Esophagus squamous epithelium (tissue), 5 donors: ENCODE results near the gene HPSE2. TPM values are rescaled to one million over a fixed set of nuclear protein-coding genes. Genes with fewer than 3 reads are reported as not detected.

ENCODE experiments used
- DNase-seq: peaks from one replicate; lab custom pipeline; 2025; lab: John Stamatoyannopoulos, UW
- H3K27ac ChIP-seq, 4 donors: fragments of 200-600 bp; sonication (generic); one replicate each; pipeline ENCODE4 v1.5.1; 2016 to 2019; ENCODE audit warnings: mild to moderate bottlenecking in 1 of 4
- H3K27me3 ChIP-seq, 4 donors: fragments of 200-600 bp; sonication (generic); 1 replicate in 3 of 4; 2 replicates in 1 of 4; pipeline versions ENCODE4 v1.5.1 to v1.6.0; 2017 to 2021; ENCODE audit warnings: antibody characterized with exemption in 1 of 4
- H3K36me3 ChIP-seq, 3 donors: fragments of 200-600 bp; sonication (generic); one replicate each; pipeline ENCODE4 v1.5.1; 2016 to 2019
- H3K4me1 ChIP-seq, 3 donors: fragments of 200-600 bp; sonication (generic); one replicate each; pipeline ENCODE4 v1.5.1; 2017 to 2019
- H3K4me3 ChIP-seq, 4 donors: fragments of 200-600 bp; sonication (generic); 1 replicate in 3 of 4; 2 replicates in 1 of 4; pipeline ENCODE4 v1.5.1; 2016 to 2019; ENCODE audit warnings: mild to moderate bottlenecking in 2 of 4, moderate library complexity in 1 of 4
- H3K9me3 ChIP-seq, 3 donors: fragments of 200-600 bp; sonication (generic); one replicate each; pipeline ENCODE4 v1.5.1; 2016 to 2019
- POLR2A ChIP-seq, 4 donors: fragments of 450-650 bp; IDR thresholded peaks; one replicate each; pipeline ENCODE4 v1.6.1; 2017; ENCODE audit warnings: antibody characterized with exemption in 4 of 4, mild to moderate bottlenecking in 4 of 4, moderate library complexity in 3 of 4
- WGBS, 2 donors: methylation state at CpG; one replicate each; pipeline ENCODE4 v1.1.5; 2018; 5-methylcytosine and 5-hydroxymethylcytosine counted together
- intact Hi-C: fragments of 100-400 bp; cut with DNase I; formaldehyde crosslinking; loops from one replicate; pipeline ENCODE4 v1.15.0; 2022
- small RNA-seq, 4 donors: library from RNA; depleted of rRNA; stranded (forward); fragments of <200 nt; gene quantifications; one replicate each; pipeline ENCODE3, GENCODE V24; 2016
- total RNA-seq, 4 donors: library from RNA; depleted of rRNA; stranded (reverse); fragments of >200 nt; gene quantifications; one replicate each; pipeline ENCODE4 v1.1.0, GENCODE V29; 2016
- TF ChIP-seq, protein P1 (sequence below), 6 experiments: fragments of 450-650 bp in 4 of 6; fragments of 200-600 bp in 2 of 6; sonication (generic) in 2 of 6; IDR thresholded peaks; one replicate each; pipeline ENCODE4 v1.5.1; 2016 to 2019; ENCODE audit warnings: antibody characterized with exemption in 6 of 6, mild to moderate bottlenecking in 4 of 6, moderate library complexity in 4 of 6
- donor health status: DM: yes; HTN: yes; CAD: no.

HPSE2 gene
- total RNA-seq, 4 donors from 2014 or later: 0.47 to 5.3 (median 2.6) TPM

DNA sequence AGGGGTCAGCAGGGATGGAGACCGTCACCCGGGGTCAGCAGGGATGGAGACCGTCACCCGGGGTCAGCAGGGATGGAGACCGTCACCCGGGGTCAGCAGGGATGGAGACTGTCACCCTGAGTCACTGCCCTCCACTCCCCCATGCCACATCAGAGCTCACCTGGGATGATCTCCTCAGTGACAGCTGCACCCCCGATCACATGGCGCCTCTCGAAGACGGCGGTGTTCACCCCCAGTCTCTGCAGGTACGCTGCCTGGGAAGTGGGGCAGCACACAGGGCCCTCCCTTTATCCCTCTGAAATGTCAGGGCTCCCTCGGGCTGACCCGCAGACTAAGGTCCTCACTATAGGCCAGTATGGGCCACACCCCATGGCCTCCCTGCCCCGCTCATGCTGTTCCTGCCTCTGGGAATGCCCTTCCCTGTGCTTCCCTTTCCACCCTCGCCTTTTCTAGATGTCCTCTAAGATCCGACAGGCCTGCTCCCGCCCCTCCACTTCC lies 827.9 kb downstream of the HPSE2 start:
- Histone ChIP-seq H3K36me3 (peaks cover 0 to 5% (median 0%) of the 10 kb centered on the region in 3 donors), H3K9me3 (no peaks in the 10 kb centered on the region), H3K4me1 (peaks cover 0 to 26% (median 10%) of the 10 kb centered on the region in 3 donors), H3K27me3 (no peaks in the 10 kb centered on the region), H3K27ac (no peak overlapping the region), H3K4me3 (no peak overlapping the region)
- intact Hi-C loops: no loop called here
- WGBS, 2 donors: 93 to 96% methylated on average over 14 to 15 of the region's 18 CpGs
- TF ChIP-seq, protein P1, sequence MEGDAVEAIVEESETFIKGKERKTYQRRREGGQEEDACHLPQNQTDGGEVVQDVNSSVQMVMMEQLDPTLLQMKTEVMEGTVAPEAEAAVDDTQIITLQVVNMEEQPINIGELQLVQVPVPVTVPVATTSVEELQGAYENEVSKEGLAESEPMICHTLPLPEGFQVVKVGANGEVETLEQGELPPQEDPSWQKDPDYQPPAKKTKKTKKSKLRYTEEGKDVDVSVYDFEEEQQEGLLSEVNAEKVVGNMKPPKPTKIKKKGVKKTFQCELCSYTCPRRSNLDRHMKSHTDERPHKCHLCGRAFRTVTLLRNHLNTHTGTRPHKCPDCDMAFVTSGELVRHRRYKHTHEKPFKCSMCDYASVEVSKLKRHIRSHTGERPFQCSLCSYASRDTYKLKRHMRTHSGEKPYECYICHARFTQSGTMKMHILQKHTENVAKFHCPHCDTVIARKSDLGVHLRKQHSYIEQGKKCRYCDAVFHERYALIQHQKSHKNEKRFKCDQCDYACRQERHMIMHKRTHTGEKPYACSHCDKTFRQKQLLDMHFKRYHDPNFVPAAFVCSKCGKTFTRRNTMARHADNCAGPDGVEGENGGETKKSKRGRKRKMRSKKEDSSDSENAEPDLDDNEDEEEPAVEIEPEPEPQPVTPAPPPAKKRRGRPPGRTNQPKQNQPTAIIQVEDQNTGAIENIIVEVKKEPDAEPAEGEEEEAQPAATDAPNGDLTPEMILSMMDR (IDR thresholded peaks at IDR 0.05): no peak
- TF ChIP-seq POLR2A (IDR thresholded peaks at IDR 0.05): no peak
- DNase-seq: no peak

Small RNA genes lying within 50 kb of the gene (small RNA-seq; reads per million reads assigned to genes)
- gene MIR4685 (0 to 0.18 (median 0.07) reads per million in 4 donors), gene MIR6507 (0.36 to 1.5 (median 1.00) reads per million in 4 donors)

Other genes with a start within 250 kb of the HPSE2 start
- gene CNNM1, start 93.5 kb upstream of the HPSE2 start, total RNA-seq: 1 to 10 TPM; 1.8 to 2.7 (median 2.1) TPM
- gene GOT1, start 194.8 kb upstream of the HPSE2 start, total RNA-seq: 10 to 100 TPM; 45.8 to 65.1 (median 51.0) TPM